GM12891 (cell line): ENCODE measurements around the gene GAREM2.

Experiments used
- POLR2A ChIP-seq: IDR thresholded peaks from 2 replicates; pipeline ENCODE4 v1.6.1; 2011; ENCODE audit warnings: low read depth, low read length, control low read depth
- POLR2AphosphoS5 ChIP-seq: IDR thresholded peaks from 2 replicates; pipeline ENCODE4 v1.6.1; 2011; ENCODE audit warnings: low read depth, low read length, control low read depth
- TAF1 ChIP-seq: IDR thresholded peaks from 2 replicates; pipeline ENCODE4 v1.6.1; 2011; ENCODE audit warnings: low read depth, low read length, control low read depth

- TF ChIP-seq POLR2A = no peak
- no peak for TF ChIP-seq POLR2AphosphoS5
- no peak for TF ChIP-seq TAF1
These were observed 39.1 kb downstream of the GAREM2 start for GRCh38 chr2:26212011-26212410.
